HUES6 (cell line): Measurements from ENCODE around the gene TUBB4A.
A peak's percentile ranks its signal among the peaks of the same experiment; 100 is the strongest.
"Not testable (repeated sequence)": the region's sequence is repeated elsewhere in the genome, so short reads cannot be mapped to it uniquely, and the experiment has no call there.

ENCODE experiments used
- H3K27ac ChIP-seq: 2 replicates; pipeline ENCODE4 v1.7.0; 2013; ENCODE audit warnings: low read depth, mild to moderate bottlenecking, low read length, inconsistent platforms
- H3K27me3 ChIP-seq: 2 replicates; pipeline ENCODE4 v1.6.1; 2013; ENCODE audit warnings: low read length; ENCODE audit not compliant: control insufficient read depth, insufficient read depth
- H3K36me3 ChIP-seq: 2 replicates; pipeline ENCODE4 v1.6.1; 2013; ENCODE audit warnings: low read length; ENCODE audit not compliant: control insufficient read depth, insufficient read depth
- H3K4me1 ChIP-seq: 2 replicates; pipeline ENCODE4 v1.6.1; 2013; ENCODE audit warnings: low read length; ENCODE audit not compliant: control insufficient read depth, insufficient read depth
- H3K4me3 ChIP-seq: 2 replicates; pipeline ENCODE4 v1.5.1; 2013; ENCODE audit warnings: low read depth, low read length
- H3K9ac ChIP-seq: one replicate; pipeline ENCODE4 v1.6.1; 2013; ENCODE audit warnings: mild to moderate bottlenecking, low read length
- H3K9me3 ChIP-seq: 2 replicates; pipeline ENCODE4 v1.6.1; 2013; ENCODE audit warnings: low read depth, low read length; ENCODE audit not compliant: control insufficient read depth, insufficient read depth

Gene TUBB4A

GRCh38 chr19:6501740-6502648 lies at the start of gene TUBB4A:
TUBB4A (minus strand) TSS chr19:6502309; CDS start chr19:6502212, 97 bp downstream.
- H3K9ac ChIP-seq, result no peak within 1 kb of the TSS
- no peaks in the 10 kb centered on the region for H3K36me3 ChIP-seq
- peak within 1 kb of the TSS; percentile 77 for H3K4me3 ChIP-seq
- H3K27me3 ChIP-seq, result peaks cover 34% of the 10 kb centered on the region
- no peak within 1 kb of the TSS for H3K27ac ChIP-seq
- peaks cover 9% of the 10 kb centered on the region for H3K4me1 ChIP-seq
- H3K9me3 ChIP-seq, result no peaks in the 10 kb centered on the region

GRCh38 chr19:6551091-6551490 lies 49.0 kb upstream of the TUBB4A start:
- Histone ChIP-seq H3K36me3 (no peaks in the 10 kb centered on the region), H3K27ac (no peak overlapping the region), H3K4me3 (no peak overlapping the region), H3K9me3 (peaks cover 16% of the 10 kb centered on the region), H3K4me1 (peaks cover 15% of the 10 kb centered on the region), H3K27me3 (no peaks in the 10 kb centered on the region), H3K9ac (peak overlapping the region; percentile 46)

- Histone ChIP-seq H3K9me3 (peaks cover 17% of the 10 kb centered on the region), H3K4me1 (peaks cover 15% of the 10 kb centered on the region)
- not testable (repeated sequence) for H3K27ac ChIP-seq, H3K9ac ChIP-seq, H3K4me3 ChIP-seq, H3K36me3 ChIP-seq, H3K27me3 ChIP-seq
Observed at GRCh38 chr19:6550679-6551078, 48.6 kb upstream of the TUBB4A start.

- Histone ChIP-seq H3K9me3 (peaks cover 17% of the 10 kb centered on the region), H3K9ac (no peak overlapping the region), H3K4me3 (no peak overlapping the region), H3K4me1 (no peaks in the 10 kb centered on the region), H3K27me3 (no peaks in the 10 kb centered on the region), H3K27ac (no peak overlapping the region), H3K36me3 (no peaks in the 10 kb centered on the region)
Observed at GRCh38 chr19:6543866-6544347, 41.8 kb upstream of the TUBB4A start.

- no peak overlapping the region for H3K9ac ChIP-seq
- 0 out of 2 replicates have a peak, but pooled peaks cover 2% of the 10 kb centered on the region for H3K4me1 ChIP-seq
- peaks cover 5% of the 10 kb centered on the region; the same call in 1 of the 2 replicates for H3K36me3 ChIP-seq
- no peak overlapping the region for H3K4me3 ChIP-seq
- no peaks in the 10 kb centered on the region for H3K27me3 ChIP-seq
- H3K27ac ChIP-seq, result no peak overlapping the region
- peaks cover 7% of the 10 kb centered on the region for H3K9me3 ChIP-seq
Observed at GRCh38 chr19:6540918-6541689, 39.0 kb upstream of the TUBB4A start.

GRCh38 chr19:6539514-6539913 lies 37.4 kb upstream of the TUBB4A start:
- H3K9me3 ChIP-seq, result peaks cover 10% of the 10 kb centered on the region
- peaks cover 3% of the 10 kb centered on the region; the same call in 1 of the 2 replicates for H3K4me1 ChIP-seq
- H3K27me3 ChIP-seq, result peaks cover 6% of the 10 kb centered on the region; the same call in 1 of the 2 replicates
- H3K27ac ChIP-seq, result no peak overlapping the region
- H3K36me3 ChIP-seq, result peaks cover 14% of the 10 kb centered on the region; the same call in 1 of the 2 replicates
- no peak overlapping the region for H3K4me3 ChIP-seq
- H3K9ac ChIP-seq, result no peak overlapping the region

- Histone ChIP-seq H3K4me3 (no peak overlapping the region), H3K9me3 (peaks cover 10% of the 10 kb centered on the region), H3K27ac (no peak overlapping the region), H3K27me3 (peaks cover 33% of the 10 kb centered on the region), H3K36me3 (peaks cover 14% of the 10 kb centered on the region; the same call in 1 of the 2 replicates), H3K9ac (no peak overlapping the region), H3K4me1 (peaks cover 13% of the 10 kb centered on the region)
Observed at GRCh38 chr19:6535558-6536137, 33.5 kb upstream of the TUBB4A start.

- H3K4me3 ChIP-seq, result peak overlapping the region; percentile 44
- peaks cover 14% of the 10 kb centered on the region; the same call in 1 of the 2 replicates for H3K36me3 ChIP-seq
- no peak overlapping the region for H3K9ac ChIP-seq
- H3K9me3 ChIP-seq, result peaks cover 10% of the 10 kb centered on the region
- H3K4me1 ChIP-seq, result peaks cover 18% of the 10 kb centered on the region
- no peak overlapping the region for H3K27ac ChIP-seq
- H3K27me3 ChIP-seq, result peaks cover 44% of the 10 kb centered on the region
Observed at GRCh38 chr19:6534451-6535093, 32.5 kb upstream of the TUBB4A start.

GRCh38 chr19:6533746-6534418 lies 31.8 kb upstream of the TUBB4A start:
- Histone ChIP-seq H3K27ac (no peak overlapping the region), H3K9ac (no peak overlapping the region), H3K9me3 (peaks cover 10% of the 10 kb centered on the region), H3K4me1 (peaks cover 23% of the 10 kb centered on the region), H3K4me3 (peak overlapping the region; percentile 48), H3K27me3 (peaks cover 48% of the 10 kb centered on the region), H3K36me3 (peaks cover 14% of the 10 kb centered on the region; the same call in 1 of the 2 replicates)

- peaks cover 8% of the 10 kb centered on the region for H3K9me3 ChIP-seq
- peaks cover 32% of the 10 kb centered on the region for H3K4me1 ChIP-seq
- peaks cover 48% of the 10 kb centered on the region for H3K27me3 ChIP-seq
- no peak overlapping the region for H3K27ac ChIP-seq
- peak overlapping the region; percentile 80 for H3K9ac ChIP-seq
- H3K4me3 ChIP-seq, result peak overlapping the region; percentile 63
- H3K36me3 ChIP-seq, result peaks cover 14% of the 10 kb centered on the region; the same call in 1 of the 2 replicates
Observed at GRCh38 chr19:6533000-6533328, 30.9 kb upstream of the TUBB4A start.
